Right hindlimb (tissue), 1 donor: ENCODE measurements around the gene CHRNE.

Experiments
- DNase-seq: peaks from one replicate; pipeline ENCODE4 v3.0.0-alpha.2; 2018

Gene CHRNE

GRCh38 chr17:4851084-4851483 is 51.8 kb downstream of the CHRNE start:
- no peak for DNase-seq

GRCh38 chr17:4850246-4850645 is 52.7 kb downstream of the CHRNE start:
- DNase-seq = no peak

- no peak for DNase-seq
Measured at GRCh38 chr17:4849011-4849536, 53.8 kb downstream of the CHRNE start.
